ENCODE measurements around the gene SHANK2. TPM values are rescaled to one million over a fixed set of nuclear protein-coding genes. Genes with fewer than 3 reads are reported as not detected.

SHANK2 gene
- total RNA-seq, 1 donor from 2014 or later = 5.9 TPM

- DNase-seq = no peak
Observed at GRCh38 chr11:71269603-71270511, 17.5 kb upstream of the SHANK2 start.

DNA sequence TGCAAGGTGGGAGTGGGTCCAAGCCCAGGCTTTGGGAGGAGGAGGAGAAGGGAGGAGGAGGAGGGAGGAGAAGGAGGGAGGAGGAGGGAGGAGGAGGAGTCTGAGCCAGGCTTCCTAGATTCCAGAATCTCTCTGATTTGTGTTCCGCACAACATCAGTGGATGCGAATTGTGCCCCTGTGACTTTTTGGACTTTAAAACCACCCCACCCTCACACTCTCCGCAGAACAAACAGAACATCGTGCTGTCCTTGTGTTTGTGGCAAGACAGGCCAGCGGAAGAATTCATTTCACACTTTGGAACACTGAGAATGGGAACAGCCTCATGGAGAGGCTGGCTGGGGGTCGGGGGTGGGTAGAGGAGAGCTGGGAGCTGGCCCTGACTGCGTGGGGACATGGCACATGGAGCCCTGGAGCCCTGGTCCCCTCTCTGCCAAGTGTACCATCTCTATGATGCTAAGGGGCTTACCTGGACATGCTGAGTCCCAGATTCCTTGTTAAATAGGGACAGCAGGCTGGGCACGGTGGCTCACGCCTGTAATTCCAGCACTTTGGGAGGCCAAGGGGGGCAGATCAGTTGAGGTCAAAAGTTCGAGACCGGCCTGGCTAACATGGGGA is 16.4 kb upstream of the SHANK2 start:
- DNase-seq = no peak

GRCh38 chr11:71267807-71268421 is 15.5 kb upstream of the SHANK2 start:
- peak; percentile 44 for DNase-seq

GRCh38 chr11:71266114-71266833 is 13.9 kb upstream of the SHANK2 start:
- peak; percentile 65 for DNase-seq

DNA sequence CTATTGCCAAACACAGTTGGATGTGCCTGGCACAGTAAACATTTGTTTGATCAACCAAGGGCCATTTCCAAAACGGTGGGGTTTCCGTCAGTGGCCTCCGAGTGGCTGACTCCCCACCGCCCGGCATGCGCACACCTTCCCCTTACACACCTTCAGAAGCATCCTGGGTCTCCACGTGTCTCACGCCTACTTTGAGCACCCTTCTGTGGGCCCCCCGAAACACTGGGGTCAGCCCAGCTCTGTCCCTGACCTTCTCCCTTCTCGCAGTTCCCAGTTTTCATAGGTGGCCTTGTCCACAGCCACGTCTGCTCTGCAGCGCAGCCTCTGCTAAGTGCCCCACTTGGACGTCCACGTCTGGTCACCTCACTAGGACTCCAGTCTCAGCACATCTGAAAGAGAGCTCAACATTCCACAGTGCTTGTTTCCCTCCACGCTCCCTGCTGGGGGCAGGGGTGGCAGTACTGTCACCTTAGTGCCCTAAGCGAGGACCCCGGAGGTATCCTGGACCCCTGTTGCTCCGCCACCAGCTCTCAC is 13.2 kb upstream of the SHANK2 start:
- no peak for DNase-seq

DNA sequence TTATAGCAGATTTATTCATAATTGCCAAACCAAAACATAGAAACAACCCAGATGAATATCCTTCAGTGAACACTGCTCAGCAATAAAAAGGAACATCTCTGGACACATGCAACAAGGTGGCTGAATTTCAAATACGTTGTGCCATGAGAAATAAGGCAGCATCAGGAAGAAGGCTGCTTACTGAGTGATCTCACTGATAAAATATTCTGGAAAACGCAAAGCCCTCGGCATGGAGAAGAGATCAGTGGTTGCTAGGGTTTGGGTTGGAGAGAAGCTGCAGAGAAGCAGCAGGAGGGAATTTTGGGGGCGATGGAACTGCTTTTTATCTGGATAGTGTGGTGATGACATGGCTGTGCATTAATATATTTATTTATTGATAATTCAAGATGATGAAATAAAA is 11.0 kb upstream of the SHANK2 start:
- DNase-seq = peak; percentile 45

GRCh38 chr11:71255800-71256479 is 3.6 kb upstream of the SHANK2 start:
- peak; percentile 24 for DNase-seq

DNA sequence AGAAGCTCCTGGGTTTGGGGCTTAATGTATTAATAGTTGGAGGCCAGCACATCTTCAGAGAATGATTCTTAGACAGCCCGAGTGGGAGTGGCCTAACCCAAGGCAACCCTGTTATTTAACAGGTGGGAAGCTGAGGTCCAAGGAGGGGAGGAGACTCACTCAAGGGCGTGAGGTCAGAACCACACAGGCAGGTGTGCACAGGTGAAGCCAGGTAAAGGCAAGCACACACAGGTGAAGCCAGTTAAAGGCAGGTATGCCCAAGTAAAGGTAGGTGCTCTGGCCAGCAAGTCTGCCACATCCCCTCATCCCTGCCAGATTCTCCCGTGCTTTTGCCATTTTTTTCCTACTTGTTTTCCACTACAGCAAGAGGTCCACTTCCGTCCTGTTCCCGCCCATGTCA is 2.9 kb upstream of the SHANK2 start:
- DNase-seq = no peak

DNA sequence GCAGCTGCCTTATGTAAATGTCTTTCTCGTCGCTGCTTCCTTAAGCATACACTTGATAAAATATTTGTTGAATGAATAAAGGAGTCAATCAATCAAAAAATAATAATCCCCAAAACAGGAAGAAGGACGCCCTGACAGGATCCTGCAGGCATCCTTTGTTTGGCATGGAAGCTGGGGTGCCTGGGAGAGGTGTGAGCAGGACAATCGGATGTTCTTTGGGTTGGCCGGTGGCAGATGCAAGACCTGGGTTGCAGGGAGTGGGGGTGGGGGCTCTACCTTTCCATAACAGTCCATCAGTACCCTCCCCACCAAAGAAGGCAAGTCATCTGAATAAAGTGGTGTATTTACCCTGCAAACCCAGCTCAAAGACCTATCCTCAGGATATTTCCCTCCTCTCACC is 1.4 kb upstream of the SHANK2 start:
- no peak for DNase-seq

GRCh38 chr11:71252770-71253730 is 673 bp upstream of the SHANK2 start:
- peak; percentile 43 for DNase-seq

GRCh38 chr11:71251761-71252268 is 562 bp downstream of the SHANK2 start:
- peak; percentile 69 for DNase-seq

DNA sequence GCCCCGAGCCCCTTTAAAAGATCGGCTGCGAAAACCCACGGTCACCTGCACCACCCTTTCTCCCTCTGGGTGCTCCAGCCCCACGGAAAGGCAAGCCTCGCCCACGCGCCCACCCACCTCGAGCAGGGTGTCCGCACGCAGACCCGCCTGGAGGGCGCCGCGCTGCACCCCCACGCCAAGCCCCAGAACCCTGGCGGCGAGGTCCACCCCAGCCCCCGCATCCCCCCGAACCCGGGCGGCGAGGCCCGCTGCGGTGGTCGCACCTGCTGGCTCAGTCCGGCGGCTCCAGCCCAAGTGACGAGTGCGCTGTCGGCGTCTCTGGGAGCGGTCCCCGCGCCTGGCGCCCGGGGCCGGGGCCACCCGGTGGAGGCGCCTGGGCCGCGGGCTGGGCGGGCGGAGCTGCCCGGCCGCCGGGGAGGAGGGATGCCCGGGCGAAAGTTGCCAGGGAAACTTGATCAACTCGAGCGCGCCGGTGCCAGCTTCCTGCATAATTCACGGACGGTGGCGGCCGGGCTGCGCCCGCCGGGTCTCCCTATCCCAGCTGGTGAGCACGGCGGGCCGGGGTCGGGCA is 1.1 kb downstream of the SHANK2 start:
- peak; percentile 53 for DNase-seq

DNA sequence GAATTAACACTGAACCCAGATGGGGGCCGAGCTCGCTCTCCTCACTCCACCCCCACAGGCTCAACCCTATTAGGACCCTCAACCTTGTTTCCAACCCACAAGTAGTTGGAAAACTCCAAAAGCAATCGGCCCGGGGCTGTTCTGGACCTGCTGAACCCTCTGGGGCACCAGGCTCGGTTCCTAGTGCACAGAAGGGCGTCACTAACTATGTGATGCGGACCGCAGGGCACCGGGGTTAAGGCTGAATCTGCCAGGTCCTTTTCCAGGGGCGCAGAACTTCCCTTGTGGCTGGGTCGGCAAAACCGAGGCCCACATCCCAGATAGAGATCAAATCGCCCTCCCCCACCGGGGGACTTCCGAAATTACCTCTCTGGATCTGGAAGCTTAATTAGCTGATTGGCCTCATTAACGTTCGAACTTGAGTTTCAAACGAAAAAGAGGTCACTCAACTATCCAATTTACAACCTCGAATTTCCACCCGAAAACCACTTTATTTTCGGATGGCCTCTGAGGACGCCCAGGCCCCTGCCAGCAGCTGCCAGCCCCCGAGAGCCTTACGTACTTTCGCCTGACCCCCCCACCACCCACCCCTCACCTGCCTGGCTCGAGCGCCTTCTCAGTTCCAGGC is 1.7 kb downstream of the SHANK2 start:
- DNase-seq = no peak

DNA sequence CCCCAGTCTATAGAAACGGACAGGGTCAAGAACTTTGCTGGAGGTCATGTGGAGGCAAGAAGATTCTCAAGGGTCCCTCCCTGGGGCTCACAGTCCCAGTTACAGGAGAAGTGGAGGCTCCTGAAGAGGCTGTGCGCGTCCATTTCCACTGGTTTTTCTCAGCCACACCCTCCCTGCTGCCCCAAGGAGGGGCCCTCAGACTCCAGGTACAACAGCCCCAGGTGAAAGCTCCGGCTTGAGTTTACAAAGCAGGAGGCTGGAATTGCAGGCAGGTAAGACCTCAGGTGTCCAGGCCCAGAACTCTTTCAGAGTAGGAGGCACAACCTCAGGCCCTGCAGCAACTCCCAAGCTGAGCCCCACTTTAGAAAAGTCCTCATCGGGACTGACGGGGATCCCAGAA is 3.1 kb downstream of the SHANK2 start:
- no peak for DNase-seq

- DNase-seq = no peak
Observed at GRCh38 chr11:71248656-71249055, 3.7 kb downstream of the SHANK2 start.

DNA sequence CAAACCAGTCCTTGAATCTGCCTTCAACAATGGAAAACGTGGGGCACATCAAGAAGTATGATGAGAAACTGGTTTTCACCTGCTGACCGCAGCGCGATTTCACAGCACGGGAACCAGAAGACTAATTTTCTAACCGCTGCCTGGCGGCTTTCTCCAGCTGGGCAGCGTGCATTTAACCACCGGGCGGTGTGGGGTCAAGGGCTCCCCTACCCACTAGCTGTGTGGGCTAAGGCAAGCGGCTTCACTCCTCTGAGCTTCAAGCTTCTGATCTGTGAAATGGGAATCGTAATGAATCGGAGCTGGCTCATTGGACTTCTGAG is 4.2 kb downstream of the SHANK2 start:
- no peak for DNase-seq

DNA sequence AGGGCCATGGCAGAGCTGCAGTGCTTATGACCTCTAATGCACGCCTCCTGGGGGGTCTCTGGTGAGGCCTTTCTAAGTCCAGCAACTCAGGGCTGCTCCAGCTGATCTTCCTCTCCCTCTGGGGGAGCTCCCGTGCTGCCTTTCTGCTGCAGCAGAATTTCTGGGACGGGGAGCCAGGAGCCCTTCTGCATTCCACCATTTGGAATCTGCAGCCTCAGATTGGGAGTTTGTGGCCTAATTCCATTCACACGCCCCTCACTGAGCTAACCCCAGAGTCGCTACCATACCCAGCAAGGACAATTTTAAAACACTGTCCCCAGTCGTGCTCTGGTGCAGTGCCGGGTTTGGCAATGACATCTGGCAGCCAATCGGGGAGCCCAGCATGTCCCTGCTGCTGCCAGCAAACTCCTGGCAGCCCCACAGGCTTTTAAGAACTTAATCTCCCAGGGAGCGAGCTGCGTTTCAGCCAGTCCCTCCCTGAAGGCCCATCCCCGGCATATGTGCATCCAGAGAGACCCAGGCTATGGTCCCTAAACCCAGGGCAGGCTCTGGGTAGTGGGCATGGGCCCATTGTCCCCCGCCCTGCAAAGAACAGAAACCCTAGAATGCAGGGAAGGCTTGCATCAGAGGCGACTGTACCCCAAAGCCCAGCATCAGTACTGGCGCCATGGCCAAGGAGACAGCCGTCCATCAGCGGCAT is 4.7 kb downstream of the SHANK2 start:
- peak; percentile 83 for DNase-seq

GRCh38 chr11:71246559-71246958 is 5.8 kb downstream of the SHANK2 start:
- DNase-seq = no peak
